Activated CD8-positive, alpha-beta memory T cell treated with anti-CD3 and anti-CD28 coated beads, Interleukin-2, amount 50 U/mL, for 1 hour (primary cell): ENCODE measurements around the gene FCAMR.
A peak's percentile ranks its signal among the peaks of the same experiment; 100 is the strongest.

Experiments used
- DNase-seq: peaks from one replicate; pipeline ENCODE4 v3.0.0-alpha.2; 2020; ENCODE audit errors: extremely low read depth

FCAMR gene

GRCh38 chr1:206998816-206999215 is 28.6 kb upstream of the FCAMR start:
- DNase-seq: no peak

GRCh38 chr1:206992790-206993189 is 22.5 kb upstream of the FCAMR start:
- no peak for DNase-seq

- DNase-seq: no peak
These were observed 17.6 kb upstream of the FCAMR start for GRCh38 chr1:206987873-206988272.

- no peak for DNase-seq
These were observed 16.6 kb upstream of the FCAMR start for GRCh38 chr1:206986885-206987284.

- DNase-seq: no peak
These were observed 16.1 kb upstream of the FCAMR start for GRCh38 chr1:206986402-206986801.

GRCh38 chr1:206985162-206985749 is 15.0 kb upstream of the FCAMR start:
- no peak for DNase-seq

GRCh38 chr1:206982216-206982615 is 12.0 kb upstream of the FCAMR start:
- DNase-seq: peak; percentile 5

GRCh38 chr1:206979379-206980043 is 9.3 kb upstream of the FCAMR start:
- no peak for DNase-seq

GRCh38 chr1:206978259-206978658 is 8.0 kb upstream of the FCAMR start:
- DNase-seq: no peak

GRCh38 chr1:206975306-206975705 is 5.0 kb upstream of the FCAMR start:
- DNase-seq: no peak

GRCh38 chr1:206974140-206974539 is 3.9 kb upstream of the FCAMR start:
- no peak for DNase-seq

GRCh38 chr1:206972728-206973127 is 2.5 kb upstream of the FCAMR start:
- no peak for DNase-seq

- DNase-seq: no peak
These were observed 882 bp upstream of the FCAMR start for GRCh38 chr1:206971029-206971655.

- DNase-seq: no peak
These were observed 1.2 kb downstream of the FCAMR start for GRCh38 chr1:206969090-206969489.

- no peak for DNase-seq
These were observed 3.0 kb downstream of the FCAMR start for GRCh38 chr1:206967096-206967849.

- DNase-seq: no peak
These were observed 4.5 kb downstream of the FCAMR start for GRCh38 chr1:206965781-206966180.

GRCh38 chr1:206963740-206964139 is 6.5 kb downstream of the FCAMR start:
- DNase-seq: no peak

- DNase-seq: no peak
These were observed 7.0 kb downstream of the FCAMR start for GRCh38 chr1:206963119-206963712.

- DNase-seq: no peak
These were observed 8.0 kb downstream of the FCAMR start for GRCh38 chr1:206962272-206962671.

- no peak for DNase-seq
These were observed 8.6 kb downstream of the FCAMR start for GRCh38 chr1:206961668-206962067.

GRCh38 chr1:206960676-206961386 is 9.4 kb downstream of the FCAMR start:
- no peak for DNase-seq

GRCh38 chr1:206958144-206958543 is 12.1 kb downstream of the FCAMR start:
- no peak for DNase-seq
